Tibial nerve (tissue), 4 donors: ENCODE results near the gene COPA. TPM values are rescaled to one million over a fixed set of nuclear protein-coding genes. Genes with fewer than 3 reads are reported as not detected.

Experiments
- DNase-seq, 2 donors: peaks; one replicate each; pipeline ENCODE4 v3.0.0-alpha.2; 2019; ENCODE audit warnings: low spot score in 2 of 2
- H3K27ac ChIP-seq, 4 donors: fragments of 200-600 bp; sonication (generic) in 3 of 4; one replicate each; pipeline ENCODE4 v1.5.1; 2017 to 2019; ENCODE audit warnings: mild to moderate bottlenecking in 1 of 4
- H3K27me3 ChIP-seq, 2 donors: fragments of 200-600 bp; sonication (generic) in 1 of 2; one replicate each; pipeline versions ENCODE4 v1.5.1 to v1.6.0; 2017 to 2019
- H3K36me3 ChIP-seq, 3 donors: fragments of 200-600 bp; sonication (generic); one replicate each; pipeline ENCODE4 v1.5.1; 2018 to 2019
- H3K4me1 ChIP-seq, 4 donors: fragments of 200-600 bp; sonication (generic) in 3 of 4; one replicate each; pipeline ENCODE4 v1.5.1; 2017 to 2019
- H3K4me3 ChIP-seq, 4 donors: fragments of 200-600 bp; sonication (generic) in 3 of 4; one replicate each; pipeline ENCODE4 v1.5.1; 2017 to 2019; ENCODE audit warnings: mild to moderate bottlenecking in 1 of 4, moderate library complexity in 1 of 4
- H3K9me3 ChIP-seq, 4 donors: fragments of 200-600 bp; sonication (generic) in 3 of 4; one replicate each; pipeline ENCODE4 v1.5.1; 2017 to 2019
- EP300 ChIP-seq, 2 donors: sonication (generic); formaldehyde crosslinking; IDR thresholded peaks; one replicate each; pipeline ENCODE4 v1.6.1; 2017; ENCODE audit warnings: antibody characterized with exemption in 2 of 2, mild to moderate bottlenecking in 1 of 2
- POLR2A ChIP-seq, 2 donors: fragments of 450-650 bp; IDR thresholded peaks; one replicate each; pipeline ENCODE4 v1.6.1; 2017; ENCODE audit warnings: antibody characterized with exemption in 2 of 2, mild to moderate bottlenecking in 2 of 2, moderate library complexity in 2 of 2
- WGBS, 2 donors: methylation state at CpG; one replicate each; pipeline ENCODE4 v1.1.5; 2018; 5-methylcytosine and 5-hydroxymethylcytosine counted together
- total RNA-seq, 4 donors: library from RNA; depleted of rRNA; stranded (reverse); fragments of >200 nt; gene quantifications; one replicate each; pipeline ENCODE4 v1.1.0, GENCODE V29; 2016
- TF ChIP-seq, protein P1 (sequence below), 5 experiments: fragments of 200-600 bp in 3 of 5; fragments of 450-650 bp in 2 of 5; sonication (generic) in 3 of 5; IDR thresholded peaks; one replicate each; pipeline ENCODE4 v1.5.1; 2016 to 2019; ENCODE audit warnings: antibody characterized with exemption in 5 of 5, mild to moderate bottlenecking in 3 of 5, moderate library complexity in 2 of 5

The COPA gene
- total RNA-seq, 4 donors from 2014 or later = 92.2 to 127 (median 112) TPM

- H3K27me3 ChIP-seq = no peaks in the 10 kb centered on the region
- no peak for DNase-seq
- H3K9me3 ChIP-seq = no peaks in the 10 kb centered on the region
- H3K4me1 ChIP-seq = no peaks in the 10 kb centered on the region
- TF ChIP-seq, protein P1, sequence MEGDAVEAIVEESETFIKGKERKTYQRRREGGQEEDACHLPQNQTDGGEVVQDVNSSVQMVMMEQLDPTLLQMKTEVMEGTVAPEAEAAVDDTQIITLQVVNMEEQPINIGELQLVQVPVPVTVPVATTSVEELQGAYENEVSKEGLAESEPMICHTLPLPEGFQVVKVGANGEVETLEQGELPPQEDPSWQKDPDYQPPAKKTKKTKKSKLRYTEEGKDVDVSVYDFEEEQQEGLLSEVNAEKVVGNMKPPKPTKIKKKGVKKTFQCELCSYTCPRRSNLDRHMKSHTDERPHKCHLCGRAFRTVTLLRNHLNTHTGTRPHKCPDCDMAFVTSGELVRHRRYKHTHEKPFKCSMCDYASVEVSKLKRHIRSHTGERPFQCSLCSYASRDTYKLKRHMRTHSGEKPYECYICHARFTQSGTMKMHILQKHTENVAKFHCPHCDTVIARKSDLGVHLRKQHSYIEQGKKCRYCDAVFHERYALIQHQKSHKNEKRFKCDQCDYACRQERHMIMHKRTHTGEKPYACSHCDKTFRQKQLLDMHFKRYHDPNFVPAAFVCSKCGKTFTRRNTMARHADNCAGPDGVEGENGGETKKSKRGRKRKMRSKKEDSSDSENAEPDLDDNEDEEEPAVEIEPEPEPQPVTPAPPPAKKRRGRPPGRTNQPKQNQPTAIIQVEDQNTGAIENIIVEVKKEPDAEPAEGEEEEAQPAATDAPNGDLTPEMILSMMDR (IDR thresholded peaks at IDR 0.05) = no peak
- TF ChIP-seq POLR2A (IDR thresholded peaks at IDR 0.05) (no peak), EP300 (IDR thresholded peaks at IDR 0.05) (no peak)
- H3K27ac ChIP-seq = no peak within 1 kb of the TSS
- WGBS, 2 donors = 65 to 70% methylated on average over 13 of the region's 15 CpGs
- H3K4me3 ChIP-seq = no peak within 1 kb of the TSS
- no peaks in the 10 kb centered on the region for H3K36me3 ChIP-seq
These were observed 23.9 kb upstream of the COPA start, which contains the start of gene NHLH1 for GRCh38 chr1:160366731-160367515. NHLH1 (plus strand) TSS chr1:160367071; CDS start chr1:160370732, 3,661 bp downstream.

GRCh38 chr1:160365325-160365724 lies 22.3 kb upstream of the COPA start:
- Histone ChIP-seq H3K36me3 (peaks cover 0 to 9% (median 0%) of the 10 kb centered on the region in 3 donors), H3K9me3 (no peaks in the 10 kb centered on the region), H3K4me3 (no peak overlapping the region), H3K27ac (no peak overlapping the region), H3K4me1 (no peaks in the 10 kb centered on the region), H3K27me3 (no peaks in the 10 kb centered on the region)
- WGBS, 2 donors = 56 to 83% methylated on average over 1 of the region's 1 CpG
- no peak for DNase-seq
- TF ChIP-seq, protein P1 (IDR thresholded peaks at IDR 0.05) = no peak
- no peak for TF ChIP-seq POLR2A (IDR thresholded peaks at IDR 0.05)
- no peak for TF ChIP-seq EP300 (IDR thresholded peaks at IDR 0.05)

DNA sequence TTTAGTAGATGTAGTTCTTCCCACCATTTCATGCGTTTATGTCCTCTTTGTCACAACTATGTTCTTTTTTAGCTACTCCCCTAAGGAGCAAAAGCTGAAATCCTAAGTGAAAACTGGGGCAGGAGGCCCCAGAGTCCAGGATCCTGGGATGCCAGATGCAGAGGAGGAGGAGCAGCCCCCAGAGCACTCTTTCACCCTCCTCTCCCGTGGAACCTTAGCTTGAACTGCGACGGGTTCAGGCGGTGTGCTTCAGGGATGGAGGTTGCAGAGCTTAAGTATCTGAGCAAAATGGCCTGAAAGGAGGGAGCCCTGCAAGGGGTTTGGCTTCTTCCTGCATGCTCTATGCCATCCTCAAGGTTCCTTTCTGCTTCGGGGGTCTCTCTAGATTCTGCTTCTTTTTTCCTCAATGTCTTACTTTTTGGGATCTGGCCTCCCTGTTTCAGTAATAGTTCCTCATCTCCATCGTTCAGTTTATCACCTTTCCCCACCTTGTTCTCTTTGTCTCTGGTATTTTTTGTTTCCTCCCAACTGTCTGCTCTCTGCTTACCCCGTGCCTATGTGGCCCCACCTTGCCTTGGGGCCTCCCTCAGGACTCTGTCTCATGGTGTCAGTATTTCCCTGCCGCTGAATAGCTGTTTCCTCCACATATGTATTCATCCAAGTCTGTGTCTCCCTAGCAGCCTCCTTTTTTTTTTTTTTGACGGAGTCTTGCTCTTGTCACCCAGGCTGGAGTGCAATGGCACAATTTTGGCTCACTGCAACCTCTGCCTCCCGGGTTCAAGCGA lies 21.1 kb upstream of the COPA start:
- DNase-seq = no peak
- Histone ChIP-seq H3K27me3 (no peaks in the 10 kb centered on the region), H3K9me3 (no peaks in the 10 kb centered on the region), H3K36me3 (peaks cover 0 to 20% (median 0%) of the 10 kb centered on the region in 3 donors), H3K27ac (no peak overlapping the region), H3K4me3 (no peak overlapping the region), H3K4me1 (no peaks in the 10 kb centered on the region)
- TF ChIP-seq POLR2A (IDR thresholded peaks at IDR 0.05) = no peak
- TF ChIP-seq, protein P1 (IDR thresholded peaks at IDR 0.05) = no peak
- no peak for TF ChIP-seq EP300 (IDR thresholded peaks at IDR 0.05)
- WGBS, 2 donors = 62 to 66% methylated on average over 12 of the region's 12 CpGs

DNA sequence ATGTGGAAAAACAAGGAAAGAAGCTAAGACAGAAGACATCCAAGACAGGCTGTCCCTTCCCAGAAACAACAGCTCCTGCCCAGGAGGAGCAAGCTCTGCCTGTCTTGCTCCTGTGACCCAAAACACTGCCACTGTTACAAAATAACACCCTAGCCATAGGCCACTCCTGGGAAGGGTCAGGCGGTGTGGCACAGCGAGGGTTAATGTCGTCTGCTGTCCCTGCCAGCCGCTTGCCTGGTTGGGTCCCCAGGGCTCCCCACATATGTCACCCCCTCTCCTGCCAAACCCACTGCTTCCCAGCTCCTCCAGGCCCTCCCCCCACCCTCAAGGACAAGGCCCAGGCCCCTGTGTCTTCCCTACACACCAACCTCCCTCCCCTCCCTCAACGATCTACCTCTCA lies 20.0 kb upstream of the COPA start:
- Histone ChIP-seq H3K27ac (no peak overlapping the region), H3K27me3 (no peaks in the 10 kb centered on the region), H3K36me3 (peaks cover 0 to 30% (median 3%) of the 10 kb centered on the region in 3 donors), H3K4me3 (no peak overlapping the region), H3K4me1 (no peaks in the 10 kb centered on the region), H3K9me3 (no peaks in the 10 kb centered on the region)
- TF ChIP-seq EP300 (IDR thresholded peaks at IDR 0.05) (no peak), POLR2A (IDR thresholded peaks at IDR 0.05) (no peak)
- TF ChIP-seq, protein P1 (IDR thresholded peaks at IDR 0.05) = no peak
- no peak for DNase-seq
- 35 to 46% methylated on average over 5 of the region's 5 CpGs for WGBS, 2 donors
